ENCODE results near the gene ALAD.
A peak's percentile ranks its signal among the peaks of the same experiment; 100 is the strongest.

Gene ALAD

DNA sequence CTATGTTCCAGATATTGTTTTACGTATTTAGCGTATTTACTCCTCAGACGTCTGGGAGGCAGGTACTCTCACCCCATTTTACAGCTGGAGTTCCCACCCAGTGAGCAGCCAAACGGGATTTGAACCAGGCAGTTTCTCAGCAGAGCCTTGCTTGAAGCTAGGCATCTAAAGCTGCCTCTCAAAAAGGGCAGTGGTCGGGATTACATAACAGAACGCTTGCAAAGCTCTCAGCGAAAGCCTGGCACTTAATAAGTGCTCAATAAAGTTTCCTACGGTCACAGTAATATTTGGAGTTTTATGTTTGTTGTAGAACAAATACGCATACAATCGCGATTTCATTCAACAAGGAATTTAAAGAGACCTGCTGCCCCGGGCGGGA lies 52.0 kb downstream of the ALAD start:
- POLR2A ChIA-PET: interaction anchor here (1.1 to 3.9 kb wide), 2 partner anchors 9 to 74 kb away, joined by 3 to 25 read pairs; partner anchors contain the start of genes CDC26, PRPF4 and WDR31
- no peak for TF ChIP-seq ARNT (IDR thresholded peaks at IDR 0.05)
- TF ChIP-seq NFRKB (IDR thresholded peaks at IDR 0.05): no peak
- no peak for TF ChIP-seq FOXM1 (IDR thresholded peaks at IDR 0.05; ENCODE audit: borderline replicate concordance)
- TF ChIP-seq, protein P1, sequence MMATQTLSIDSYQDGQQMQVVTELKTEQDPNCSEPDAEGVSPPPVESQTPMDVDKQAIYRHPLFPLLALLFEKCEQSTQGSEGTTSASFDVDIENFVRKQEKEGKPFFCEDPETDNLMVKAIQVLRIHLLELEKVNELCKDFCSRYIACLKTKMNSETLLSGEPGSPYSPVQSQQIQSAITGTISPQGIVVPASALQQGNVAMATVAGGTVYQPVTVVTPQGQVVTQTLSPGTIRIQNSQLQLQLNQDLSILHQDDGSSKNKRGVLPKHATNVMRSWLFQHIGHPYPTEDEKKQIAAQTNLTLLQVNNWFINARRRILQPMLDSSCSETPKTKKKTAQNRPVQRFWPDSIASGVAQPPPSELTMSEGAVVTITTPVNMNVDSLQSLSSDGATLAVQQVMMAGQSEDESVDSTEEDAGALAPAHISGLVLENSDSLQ (IDR thresholded peaks at IDR 0.05): no peak
- TF ChIP-seq SP1 (IDR thresholded peaks at IDR 0.05): no peak
- TF ChIP-seq LEF1 (IDR thresholded peaks at IDR 0.05; ENCODE audit: borderline replicate concordance): no peak
- no peak for TF ChIP-seq CTBP1 (IDR thresholded peaks at IDR 0.05; ENCODE audit: borderline replicate concordance)
- no peak for TF ChIP-seq SUZ12 (IDR thresholded peaks at IDR 0.05)
- no peak for TF ChIP-seq HDGF (IDR thresholded peaks at IDR 0.05; ENCODE audit: borderline replicate concordance)
- no peak for TF ChIP-seq FOXA1 (IDR thresholded peaks at IDR 0.05)
- TF ChIP-seq ZNF384 (IDR thresholded peaks at IDR 0.05): no peak
- CTCF ChIA-PET: no interaction called here
- DNase-seq (ENCODE audit: extremely low spot score): no peak

DNA sequence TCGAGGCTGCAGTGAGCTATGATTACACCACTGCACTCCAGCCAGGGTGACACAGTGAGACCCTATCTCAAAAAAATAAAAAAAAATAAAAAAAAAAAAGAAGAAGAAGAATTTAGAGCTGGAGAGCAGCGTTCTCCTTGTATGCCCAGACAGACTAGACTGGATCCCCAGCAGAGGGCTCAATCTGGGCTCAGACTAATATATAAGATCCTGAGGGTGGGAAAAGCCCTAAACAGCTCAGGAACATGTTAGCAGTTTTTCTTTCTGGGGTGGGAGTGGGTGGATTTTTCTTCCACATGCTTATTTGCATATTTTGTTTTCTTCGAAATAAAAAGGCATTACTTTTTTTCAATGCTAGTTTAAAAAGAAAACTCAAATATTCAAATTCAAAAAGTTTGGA lies 52.6 kb downstream of the ALAD start:
- DNase-seq (ENCODE audit: extremely low spot score): no peak
- TF ChIP-seq, protein P1 (IDR thresholded peaks at IDR 0.05): no peak
- no peak for TF ChIP-seq ZNF384 (IDR thresholded peaks at IDR 0.05)
- no peak for TF ChIP-seq ARNT (IDR thresholded peaks at IDR 0.05)
- TF ChIP-seq LEF1 (IDR thresholded peaks at IDR 0.05; ENCODE audit: borderline replicate concordance): no peak
- TF ChIP-seq HDGF (IDR thresholded peaks at IDR 0.05; ENCODE audit: borderline replicate concordance): no peak
- TF ChIP-seq NFRKB (IDR thresholded peaks at IDR 0.05): no peak
- no peak for TF ChIP-seq FOXA1 (IDR thresholded peaks at IDR 0.05)
- TF ChIP-seq FOXK2 (IDR thresholded peaks at IDR 0.05): no peak
- no peak for TF ChIP-seq TARDBP (IDR thresholded peaks at IDR 0.05)
- TF ChIP-seq ELF4 (IDR thresholded peaks at IDR 0.05): no peak
- POLR2A ChIA-PET: interaction anchor here (1.1 to 3.9 kb wide), 2 partner anchors 8 to 62 kb away, joined by 3 to 25 read pairs; partner anchors contain the start of genes C9orf43, POLE3 and WDR31
- CTCF ChIA-PET: interaction anchor here (0.6 kb wide), 2 partner anchors 13 to 570 kb away, joined by 3 read pairs; no protein-coding TSS in a partner anchor

DNA sequence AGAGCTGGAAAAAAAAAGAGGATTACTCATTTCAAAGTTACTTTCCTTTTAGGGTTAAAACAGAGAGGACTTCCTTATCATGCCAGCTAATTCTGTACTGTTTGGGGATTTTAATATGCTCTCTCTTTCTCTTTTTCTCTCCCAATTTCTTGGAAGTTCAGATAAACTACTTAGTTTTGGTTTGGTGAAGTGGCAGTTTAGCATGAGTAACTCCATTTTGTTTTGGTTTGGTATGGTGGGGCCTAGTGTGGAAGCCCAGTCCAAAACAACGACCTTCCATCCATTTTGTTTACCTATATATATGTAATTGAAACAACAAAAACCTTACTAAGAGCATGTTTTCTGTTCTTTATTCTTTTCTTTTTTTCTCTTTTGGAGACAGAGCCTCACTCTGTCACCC lies 55.4 kb downstream of the ALAD start:
- no peak for DNase-seq (ENCODE audit: extremely low spot score)
- CTCF ChIA-PET: no interaction called here
- TF ChIP-seq ELF4 (IDR thresholded peaks at IDR 0.05) (no peak), CTBP1 (IDR thresholded peaks at IDR 0.05; ENCODE audit: borderline replicate concordance) (no peak), TARDBP (IDR thresholded peaks at IDR 0.05) (no peak), HDGF (IDR thresholded peaks at IDR 0.05; ENCODE audit: borderline replicate concordance) (no peak), ARNT (IDR thresholded peaks at IDR 0.05) (no peak), L3MBTL2 (conservative IDR thresholded peaks at IDR 0.05) (no peak), NFRKB (IDR thresholded peaks at IDR 0.05) (no peak)
- POLR2A ChIA-PET: interaction anchor here (1.1 kb wide), 1 partner anchor 31 kb away, joined by 3 read pairs; the partner anchor contains the start of gene HDHD3

DNA sequence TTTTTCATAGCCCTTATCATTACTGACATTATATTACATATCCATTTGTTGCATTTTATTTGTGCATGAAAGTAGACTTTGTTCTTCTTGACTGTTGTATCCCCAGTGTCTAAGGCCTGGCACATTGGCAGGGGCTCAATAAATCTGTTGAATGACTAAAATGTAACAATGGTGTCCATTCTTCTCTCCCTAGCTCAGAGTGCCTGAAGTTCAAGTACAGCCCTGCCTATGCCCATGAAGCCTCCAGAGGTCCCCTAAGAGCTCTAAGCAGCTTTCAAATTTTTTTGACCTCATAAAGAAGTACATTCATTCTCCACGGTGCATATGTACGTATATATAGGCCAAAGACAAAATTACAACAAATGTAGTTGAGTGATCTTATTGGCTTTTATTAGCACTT lies 55.9 kb downstream of the ALAD start:
- ChIA-PET POLR2A (no interaction called here), CTCF (no interaction called here)
- no peak for TF ChIP-seq ELF4 (IDR thresholded peaks at IDR 0.05)
- no peak for TF ChIP-seq BHLHE40 (IDR thresholded peaks at IDR 0.05; ENCODE audit: borderline replicate concordance)
- no peak for TF ChIP-seq FOXA1 (IDR thresholded peaks at IDR 0.05)
- no peak for TF ChIP-seq FOXM1 (IDR thresholded peaks at IDR 0.05; ENCODE audit: borderline replicate concordance)
- no peak for TF ChIP-seq L3MBTL2 (conservative IDR thresholded peaks at IDR 0.05)
- no peak for TF ChIP-seq LEF1 (IDR thresholded peaks at IDR 0.05; ENCODE audit: borderline replicate concordance)
- no peak for TF ChIP-seq SP1 (IDR thresholded peaks at IDR 0.05)
- TF ChIP-seq ZNF384 (IDR thresholded peaks at IDR 0.05): no peak
- TF ChIP-seq, protein P1 (IDR thresholded peaks at IDR 0.05): no peak
- no peak for TF ChIP-seq ARNT (IDR thresholded peaks at IDR 0.05)
- no peak for TF ChIP-seq CTBP1 (IDR thresholded peaks at IDR 0.05; ENCODE audit: borderline replicate concordance)
- DNase-seq (ENCODE audit: extremely low spot score): no peak

DNA sequence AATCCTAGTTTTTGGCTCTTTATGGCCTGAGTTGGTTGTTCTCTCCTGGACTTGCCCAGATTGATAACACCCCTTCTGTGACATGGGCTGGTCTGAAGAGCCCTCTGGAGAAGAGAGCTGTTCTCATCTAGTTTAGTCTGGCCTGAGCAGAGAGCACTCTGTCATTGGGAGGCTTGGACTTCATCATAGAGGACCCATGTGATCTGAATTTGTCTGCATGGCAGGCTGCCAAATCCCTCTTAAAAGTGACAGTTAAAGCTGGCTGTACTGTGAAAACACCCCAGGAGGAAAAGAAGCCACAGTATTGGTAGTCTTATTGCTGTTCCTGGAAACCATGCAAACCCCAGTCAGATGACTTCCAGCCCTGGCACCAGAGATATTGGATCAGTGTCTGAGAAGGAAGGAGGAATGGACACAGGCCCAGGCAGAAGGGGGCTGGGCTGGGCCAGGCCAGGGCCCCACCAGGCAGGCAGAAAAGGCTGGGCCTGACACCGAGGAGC lies 57.3 kb downstream of the ALAD start:
- ChIA-PET CTCF (no interaction called here), POLR2A (interaction anchor here (1.0 kb wide), 1 partner anchor 69 kb away, joined by 3 read pairs; the partner anchor contains the start of genes CDC26 and PRPF4)
- DNase-seq (ENCODE audit: extremely low spot score): no peak
- no peak for TF ChIP-seq SP1 (IDR thresholded peaks at IDR 0.05)
- TF ChIP-seq, protein P1 (IDR thresholded peaks at IDR 0.05): peak; percentile 25; the same call in 1 of the 2 replicates

DNA sequence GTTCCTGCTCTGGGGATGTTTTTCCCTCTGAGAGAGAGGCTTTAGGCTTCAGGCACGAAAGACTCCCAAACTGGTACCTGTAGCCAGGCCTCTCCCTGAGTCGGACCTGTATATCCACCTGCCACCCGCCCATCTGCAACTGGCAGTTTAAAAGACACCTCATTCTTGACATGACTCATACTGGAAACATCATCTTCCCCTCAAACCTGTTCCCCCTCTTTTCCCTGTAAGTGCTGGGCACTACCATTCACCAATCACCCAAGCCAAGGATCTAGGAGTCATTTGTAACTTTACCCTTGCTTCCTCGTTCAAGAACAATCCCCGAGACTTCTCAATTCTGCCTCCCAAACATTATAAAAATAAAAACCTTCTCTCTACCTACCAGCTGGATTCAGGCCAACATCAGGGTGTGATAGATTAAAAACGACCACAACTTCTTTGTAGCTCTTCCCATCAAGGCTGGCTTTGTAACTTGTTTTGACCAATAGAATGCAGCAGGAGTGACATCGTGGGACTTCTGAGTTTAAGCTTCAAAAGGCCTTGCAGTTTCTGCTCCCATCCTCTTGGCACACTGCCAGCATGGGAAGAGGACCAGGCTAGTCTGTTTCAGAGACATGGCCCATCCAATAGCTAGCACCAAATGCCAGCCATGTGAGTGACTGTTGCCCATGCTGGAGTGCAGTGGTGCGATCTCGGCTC lies 59.2 kb downstream of the ALAD start:
- TF ChIP-seq FOXM1 (IDR thresholded peaks at IDR 0.05; ENCODE audit: borderline replicate concordance) (no peak), LEF1 (IDR thresholded peaks at IDR 0.05; ENCODE audit: borderline replicate concordance) (no peak), L3MBTL2 (conservative IDR thresholded peaks at IDR 0.05) (no peak), BHLHE40 (IDR thresholded peaks at IDR 0.05; ENCODE audit: borderline replicate concordance) (no peak), SP1 (IDR thresholded peaks at IDR 0.05) (no peak), ARNT (IDR thresholded peaks at IDR 0.05) (no peak), NFRKB (IDR thresholded peaks at IDR 0.05) (no peak), ZNF384 (IDR thresholded peaks at IDR 0.05) (no peak), ELF4 (IDR thresholded peaks at IDR 0.05) (no peak), FOXK2 (IDR thresholded peaks at IDR 0.05) (no peak), FOXA1 (IDR thresholded peaks at IDR 0.05) (no peak), HDGF (IDR thresholded peaks at IDR 0.05; ENCODE audit: borderline replicate concordance) (no peak), CTBP1 (IDR thresholded peaks at IDR 0.05; ENCODE audit: borderline replicate concordance) (no peak), TARDBP (IDR thresholded peaks at IDR 0.05) (no peak), SUZ12 (IDR thresholded peaks at IDR 0.05) (no peak)
- TF ChIP-seq, protein P1 (IDR thresholded peaks at IDR 0.05): no peak
- CTCF ChIA-PET: interaction anchor here (0.6 kb wide), 1 partner anchor 25 kb away, joined by 3 read pairs; no protein-coding TSS in a partner anchor
- no peak for DNase-seq (ENCODE audit: extremely low spot score)
- POLR2A ChIA-PET: interaction anchor here (2.8 to 3.8 kb wide), 3 partner anchors 8 to 68 kb away, joined by 18 to 25 read pairs (median 20); partner anchors contain the start of genes BSPRY, C9orf43 and POLE3
